Suprapubic skin (tissue), 4 donors: Measurements from ENCODE around the gene WDR46. TPM values are rescaled to one million over a fixed set of nuclear protein-coding genes. Genes with fewer than 3 reads are reported as not detected.
"Not testable (repeated sequence)": the region's sequence is repeated elsewhere in the genome, so short reads cannot be mapped to it uniquely, and the experiment has no call there.

Experiments used
- DNase-seq, 2 donors: peaks; one replicate each; pipeline ENCODE4 v3.0.0-alpha.2; 2019; ENCODE audit warnings: low spot score in 2 of 2
- H3K27ac ChIP-seq: fragments of 200-600 bp; sonication (generic); one replicate; pipeline ENCODE4 v1.5.1; 2019
- H3K27me3 ChIP-seq: fragments of 200-600 bp; sonication (generic); one replicate; pipeline ENCODE4 v1.5.1; 2019
- H3K36me3 ChIP-seq: fragments of 200-600 bp; sonication (generic); one replicate; pipeline ENCODE4 v1.5.1; 2019
- H3K4me1 ChIP-seq: fragments of 200-600 bp; sonication (generic); one replicate; pipeline ENCODE4 v1.5.1; 2019
- H3K4me3 ChIP-seq: fragments of 200-600 bp; sonication (generic); one replicate; pipeline ENCODE4 v1.5.1; 2019; ENCODE audit warnings: mild to moderate bottlenecking
- H3K9me3 ChIP-seq: fragments of 200-600 bp; sonication (generic); one replicate; pipeline ENCODE4 v1.5.1; 2019
- CTCF ChIP-seq, 2 donors: fragments of 200-600 bp in 1 of 2; fragments of 450-650 bp in 1 of 2; sonication (generic) in 1 of 2; IDR thresholded peaks; one replicate each; pipeline ENCODE4 v1.5.1; 2016 to 2019; ENCODE audit warnings: antibody characterized with exemption in 2 of 2, mild to moderate bottlenecking in 1 of 2, moderate library complexity in 1 of 2
- EP300 ChIP-seq: sonication (generic); formaldehyde crosslinking; IDR thresholded peaks from one replicate; pipeline ENCODE4 v1.6.1; 2017; ENCODE audit warnings: antibody characterized with exemption
- POLR2A ChIP-seq, 2 donors: fragments of 450-650 bp; IDR thresholded peaks; one replicate each; pipeline ENCODE4 v1.6.1; 2017; ENCODE audit warnings: antibody characterized with exemption in 2 of 2, mild to moderate bottlenecking in 2 of 2, moderate library complexity in 2 of 2
- POLR2AphosphoS5 ChIP-seq, 3 donors: sonication (generic); formaldehyde crosslinking; IDR thresholded peaks; one replicate each; pipeline ENCODE4 v1.6.1; 2017; ENCODE audit warnings: antibody characterized with exemption in 3 of 3
- WGBS: methylation state at CpG from one replicate; pipeline ENCODE4 v1.1.5; 2018; 5-methylcytosine and 5-hydroxymethylcytosine counted together
- total RNA-seq, 4 donors: library from RNA; depleted of rRNA; stranded (reverse); fragments of >200 nt; gene quantifications; one replicate each; pipeline ENCODE4 v1.1.0, GENCODE V29; 2016

The WDR46 gene
- total RNA-seq, 4 donors from 2014 or later = 41.3 to 67.2 (median 50.2) TPM

- Histone ChIP-seq H3K27me3 (no peaks in the 10 kb centered on the region), H3K4me3 (no peak overlapping the region), H3K36me3 (peaks cover 86% of the 10 kb centered on the region), H3K4me1 (no peaks in the 10 kb centered on the region), H3K27ac (no peak overlapping the region), H3K9me3 (no peaks in the 10 kb centered on the region)
- DNase-seq = no peak
- 92% methylated on average over 7 of the region's 7 CpGs for WGBS
- TF ChIP-seq POLR2A (IDR thresholded peaks at IDR 0.05) (no peak), CTCF (IDR thresholded peaks at IDR 0.05) (no peak), POLR2AphosphoS5 (IDR thresholded peaks at IDR 0.05) (no peak), EP300 (no peak)
Measured at GRCh38 chr6:33264015-33264414, 25.0 kb downstream of the WDR46 start.

- H3K27me3 ChIP-seq, H3K4me1 ChIP-seq, DNase-seq, H3K4me3 ChIP-seq, H3K27ac ChIP-seq, H3K9me3 ChIP-seq: not testable (repeated sequence)
- H3K36me3 ChIP-seq = peaks cover 76% of the 10 kb centered on the region
- WGBS = 93% methylated on average over 3 of the region's 3 CpGs
Measured at GRCh38 chr6:33262490-33262889, 26.5 kb downstream of the WDR46 start.

- no peak overlapping the region for H3K4me3 ChIP-seq
- TF ChIP-seq POLR2A (IDR thresholded peaks at IDR 0.05) = no peak
- TF ChIP-seq POLR2AphosphoS5 (IDR thresholded peaks at IDR 0.05) = no peak
- TF ChIP-seq CTCF (IDR thresholded peaks at IDR 0.05) = no peak
- TF ChIP-seq EP300 = no peak
- H3K9me3 ChIP-seq = no peaks in the 10 kb centered on the region
- H3K36me3 ChIP-seq = peaks cover 50% of the 10 kb centered on the region
- H3K4me1 ChIP-seq = no peaks in the 10 kb centered on the region
- no peak for DNase-seq
- no peaks in the 10 kb centered on the region for H3K27me3 ChIP-seq
- 95% methylated on average over 5 of the region's 5 CpGs for WGBS
- H3K27ac ChIP-seq = no peak overlapping the region
Measured at GRCh38 chr6:33259032-33259431, 30.0 kb downstream of the WDR46 start.

GRCh38 chr6:33254591-33254990 lies 34.4 kb downstream of the WDR46 start:
- no peak for DNase-seq
- H3K4me1 ChIP-seq = peaks cover 16% of the 10 kb centered on the region
- no peak overlapping the region for H3K27ac ChIP-seq
- TF ChIP-seq CTCF (IDR thresholded peaks at IDR 0.05) (no peak), POLR2AphosphoS5 (IDR thresholded peaks at IDR 0.05) (no peak), POLR2A (IDR thresholded peaks at IDR 0.05) (no peak)
- H3K9me3 ChIP-seq = no peaks in the 10 kb centered on the region
- WGBS = 89% methylated on average over 4 of the region's 4 CpGs
- peaks cover 31% of the 10 kb centered on the region for H3K36me3 ChIP-seq
- no peaks in the 10 kb centered on the region for H3K27me3 ChIP-seq
- no peak overlapping the region for H3K4me3 ChIP-seq

- peaks cover 31% of the 10 kb centered on the region for H3K4me1 ChIP-seq
- no peak for DNase-seq
- TF ChIP-seq CTCF (IDR thresholded peaks at IDR 0.05) (no peak), POLR2A (IDR thresholded peaks at IDR 0.05) (no peak), POLR2AphosphoS5 (IDR thresholded peaks at IDR 0.05) (no peak), EP300 (no peak)
- H3K4me3 ChIP-seq = no peak overlapping the region
- no peaks in the 10 kb centered on the region for H3K9me3 ChIP-seq
- H3K27ac ChIP-seq = no peak overlapping the region
- H3K27me3 ChIP-seq = no peaks in the 10 kb centered on the region
- H3K36me3 ChIP-seq = peaks cover 29% of the 10 kb centered on the region
Measured at GRCh38 chr6:33252759-33253158, 36.3 kb downstream of the WDR46 start.

GRCh38 chr6:33251395-33252012 lies 37.5 kb downstream of the WDR46 start:
- peaks cover 34% of the 10 kb centered on the region for H3K4me1 ChIP-seq
- DNase-seq = peak in 1 of 2 donors; percentile 8
- H3K9me3 ChIP-seq = no peaks in the 10 kb centered on the region
- no peak overlapping the region for H3K27ac ChIP-seq
- WGBS = 84% methylated on average over 6 of the region's 6 CpGs
- TF ChIP-seq POLR2A (IDR thresholded peaks at IDR 0.05) (no peak), CTCF (IDR thresholded peaks at IDR 0.05) (no peak), EP300 (no peak), POLR2AphosphoS5 (IDR thresholded peaks at IDR 0.05) (no peak)
- no peak overlapping the region for H3K4me3 ChIP-seq
- H3K36me3 ChIP-seq = peaks cover 20% of the 10 kb centered on the region
- no peaks in the 10 kb centered on the region for H3K27me3 ChIP-seq
